HepG2 (cell line): ENCODE results near the gene NT5C2. TPM values are rescaled to one million over a fixed set of nuclear protein-coding genes. Genes with fewer than 3 reads are reported as not detected.

Source experiments
- AGO1 ChIP-seq: fragments of 200-400 bp; formaldehyde crosslinking; IDR thresholded peaks from 2 replicates; pipeline ENCODE4 v1.6.1; 2017; ENCODE audit warnings: mild to moderate bottlenecking, low read depth, low read length, moderate library complexity; ENCODE audit not compliant: poor library complexity, severe bottlenecking
- ATF7 ChIP-seq, 2 experiments: fragments of 450-650 bp in 1 of 2; sonication (generic) in 1 of 2; formaldehyde crosslinking in 1 of 2; IDR thresholded peaks; 2 replicates each; pipeline versions ENCODE4 v1.4.0 to v1.6.1; 2016 to 2020; ENCODE audit warnings: antibody characterized with exemption in 1 of 2, mild to moderate bottlenecking in 1 of 2, missing genetic modification reagents in 1 of 2
- CBX5 ChIP-seq: sonication (generic); formaldehyde crosslinking; IDR thresholded peaks from 2 replicates; pipeline ENCODE4 v1.4.0; 2020; ENCODE audit warnings: missing genetic modification reagents, borderline replicate concordance
- EED ChIP-seq: sonication (generic); formaldehyde crosslinking; IDR thresholded peaks from 2 replicates; pipeline ENCODE4 v1.5.0; 2020; ENCODE audit warnings: mild to moderate bottlenecking, missing genetic modification reagents
- HOMEZ ChIP-seq: IDR thresholded peaks from 2 replicates; pipeline ENCODE4 v1.6.1; 2016; ENCODE audit warnings: low read depth
- KAT7 ChIP-seq: IDR thresholded peaks from 2 replicates; pipeline ENCODE4 v1.6.1; 2018; ENCODE audit warnings: borderline replicate concordance, missing compliant biosample characterization
- KLF11 ChIP-seq: IDR thresholded peaks from 2 replicates; pipeline ENCODE4 v1.6.1; 2016; ENCODE audit warnings: missing compliant biosample characterization
- KLF12 ChIP-seq: sonication (generic); formaldehyde crosslinking; IDR thresholded peaks from 2 replicates; pipeline ENCODE4 v1.4.0; 2020; ENCODE audit warnings: missing genetic modification reagents, borderline replicate concordance
- MNT ChIP-seq: fragments of 450-650 bp; IDR thresholded peaks from 2 replicates; pipeline ENCODE4 v1.6.1; 2016
- PRDM4 ChIP-seq: sonication (generic); formaldehyde crosslinking; IDR thresholded peaks from 2 replicates; pipeline ENCODE4 v1.9.0; 2021; ENCODE audit warnings: missing genetic modification reagents, borderline replicate concordance
- RBM22 ChIP-seq: fragments of 200-400 bp; formaldehyde crosslinking; optimal IDR thresholded peaks from 2 replicates; pipeline ENCODE3; 2017; ENCODE audit warnings: mild to moderate bottlenecking, low read length, moderate library complexity
- RORA ChIP-seq: sonication (generic); formaldehyde crosslinking; IDR thresholded peaks from 2 replicates; pipeline ENCODE4 v1.5.0; 2020; ENCODE audit warnings: mild to moderate bottlenecking, missing genetic modification reagents, moderate library complexity
- WIZ ChIP-seq: sonication (generic); formaldehyde crosslinking; IDR thresholded peaks from 2 replicates; pipeline ENCODE4 v1.5.1; 2020; ENCODE audit warnings: mild to moderate bottlenecking, missing genetic modification reagents
- ZIK1 ChIP-seq: sonication (generic); formaldehyde crosslinking; IDR thresholded peaks from 2 replicates; pipeline ENCODE4 v1.5.0; 2020; ENCODE audit warnings: mild to moderate bottlenecking, low read depth, missing genetic modification reagents, borderline replicate concordance
- ZNF687 ChIP-seq: sonication (generic); formaldehyde crosslinking; IDR thresholded peaks from 2 replicates; pipeline ENCODE4 v1.5.1; 2020; ENCODE audit warnings: mild to moderate bottlenecking, missing genetic modification reagents, moderate library complexity
- polyA plus RNA-seq, 8 experiments: library from polyadenylated mRNA; depleted of rRNA in 3 of 8; stranded (reverse) in 7 of 8; unstranded in 1 of 8; fragments of >200 nt; fragmentation: Illumina TruSeq in 4 of 8; extraction: Trizol in 4 of 8; gene quantifications; 2 replicates each; pipeline versions ENCODE4 v1.2.1 to v1.2.3, GENCODE V29; 2011 to 2016; ENCODE audit warnings: low read depth in 4 of 8, missing spikeins in 1 of 8, mixed read lengths in 1 of 8; ENCODE audit not compliant: insufficient read depth in 1 of 8
- total RNA-seq, 5 experiments: library from RNA; depleted of rRNA; stranded (reverse); fragments of >200 nt; fragmentation: Illumina TruSeq; extraction: Trizol; gene quantifications; 2 replicates each; pipeline ENCODE4 v1.2.3, GENCODE V29; 2016; ENCODE audit warnings: low read depth in 1 of 5
- TF ChIP-seq, protein P1 (sequence below): sonication (generic); formaldehyde crosslinking; IDR thresholded peaks from 2 replicates; pipeline ENCODE4 v1.4.0; 2020; ENCODE audit warnings: missing genetic modification reagents

Gene NT5C2
- total and polyA plus RNA-seq, 2 of the 13 experiments (the other 11 are each of a cell fraction or from before 2014, with no cell fraction given): 40.6 to 55.2 TPM

DNA sequence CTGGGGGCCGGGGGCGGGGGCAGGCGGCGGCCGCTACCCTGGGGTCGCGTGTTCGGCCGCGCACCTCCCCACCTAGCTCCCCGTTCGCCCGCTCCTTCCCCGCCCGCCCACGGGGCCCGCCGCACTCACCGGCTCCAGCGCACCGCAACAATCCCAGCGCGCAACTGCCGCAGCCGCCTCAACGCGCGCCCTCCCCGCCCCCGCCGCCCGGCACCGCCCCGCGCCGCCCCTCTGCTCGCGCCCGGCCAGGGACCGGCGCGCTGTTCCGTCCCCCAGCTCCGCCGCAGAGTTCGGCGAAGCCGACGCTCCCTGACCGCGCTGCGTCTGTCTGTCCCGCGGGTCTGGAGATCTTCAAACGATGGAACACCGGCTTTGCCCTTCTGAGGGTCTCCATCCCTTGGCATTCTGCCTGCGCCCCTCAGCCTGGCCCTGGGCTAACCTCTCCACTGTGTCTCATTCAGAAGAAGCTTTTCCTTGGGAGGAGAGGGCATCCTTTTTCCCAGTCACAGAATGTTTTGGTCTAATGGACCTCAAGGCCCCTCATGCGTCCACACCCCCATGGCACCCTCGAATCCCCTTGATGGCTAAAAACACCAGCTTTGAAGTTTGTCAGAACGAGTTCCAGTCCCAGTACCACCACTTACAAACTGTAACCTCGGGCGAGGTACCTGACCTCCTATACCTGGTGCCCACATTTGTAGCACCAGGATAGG lies at the start of gene NT5C2 (continued):
- TF ChIP-seq RORA (CRISPR knock-in tag): no peak
- peak; percentile 22; the same call in 1 of the 2 replicates for TF ChIP-seq ZIK1 (CRISPR knock-in tag)
- TF ChIP-seq KLF12 (CRISPR knock-in tag): no peak
- no peak for TF ChIP-seq MNT
- TF ChIP-seq, protein P1, sequence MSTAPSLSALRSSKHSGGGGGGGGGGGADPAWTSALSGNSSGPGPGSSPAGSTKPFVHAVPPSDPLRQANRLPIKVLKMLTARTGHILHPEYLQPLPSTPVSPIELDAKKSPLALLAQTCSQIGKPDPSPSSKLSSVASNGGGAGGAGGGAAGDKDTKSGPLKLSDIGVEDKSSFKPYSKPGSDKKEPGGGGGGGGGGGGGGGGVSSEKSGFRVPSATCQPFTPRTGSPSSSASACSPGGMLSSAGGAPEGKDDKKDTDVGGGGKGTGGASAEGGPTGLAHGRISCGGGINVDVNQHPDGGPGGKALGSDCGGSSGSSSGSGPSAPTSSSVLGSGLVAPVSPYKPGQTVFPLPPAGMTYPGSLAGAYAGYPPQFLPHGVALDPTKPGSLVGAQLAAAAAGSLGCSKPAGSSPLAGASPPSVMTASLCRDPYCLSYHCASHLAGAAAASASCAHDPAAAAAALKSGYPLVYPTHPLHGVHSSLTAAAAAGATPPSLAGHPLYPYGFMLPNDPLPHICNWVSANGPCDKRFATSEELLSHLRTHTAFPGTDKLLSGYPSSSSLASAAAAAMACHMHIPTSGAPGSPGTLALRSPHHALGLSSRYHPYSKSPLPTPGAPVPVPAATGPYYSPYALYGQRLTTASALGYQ: 0 out of 2 replicates have a peak, but pooled peaks have one; percentile 6
- no peak for TF ChIP-seq KLF11 (CRISPR knock-in tag)
- TF ChIP-seq AGO1: peak; percentile 1
- no peak for TF ChIP-seq WIZ (CRISPR knock-in tag)
- TF ChIP-seq CBX5 (CRISPR knock-in tag): peak; percentile 56; the same call in 1 of the 2 replicates
- no peak for TF ChIP-seq ATF7 (IDR thresholded peaks at IDR 0.05)
- TF ChIP-seq ATF7 (CRISPR knock-in tag; IDR thresholded peaks at IDR 0.05): no peak
- TF ChIP-seq EED (CRISPR knock-in tag): no peak
- no peak for TF ChIP-seq PRDM4 (CRISPR knock-in tag)
- TF ChIP-seq RBM22: no peak
- TF ChIP-seq KAT7 (CRISPR knock-in tag): no peak
- TF ChIP-seq ZNF687 (CRISPR knock-in tag): peak; percentile 3; the same call in 1 of the 2 replicates
- no peak for TF ChIP-seq HOMEZ (CRISPR knock-in tag)
